ENCODE results near the gene PATL1.

Gene PATL1

DNA sequence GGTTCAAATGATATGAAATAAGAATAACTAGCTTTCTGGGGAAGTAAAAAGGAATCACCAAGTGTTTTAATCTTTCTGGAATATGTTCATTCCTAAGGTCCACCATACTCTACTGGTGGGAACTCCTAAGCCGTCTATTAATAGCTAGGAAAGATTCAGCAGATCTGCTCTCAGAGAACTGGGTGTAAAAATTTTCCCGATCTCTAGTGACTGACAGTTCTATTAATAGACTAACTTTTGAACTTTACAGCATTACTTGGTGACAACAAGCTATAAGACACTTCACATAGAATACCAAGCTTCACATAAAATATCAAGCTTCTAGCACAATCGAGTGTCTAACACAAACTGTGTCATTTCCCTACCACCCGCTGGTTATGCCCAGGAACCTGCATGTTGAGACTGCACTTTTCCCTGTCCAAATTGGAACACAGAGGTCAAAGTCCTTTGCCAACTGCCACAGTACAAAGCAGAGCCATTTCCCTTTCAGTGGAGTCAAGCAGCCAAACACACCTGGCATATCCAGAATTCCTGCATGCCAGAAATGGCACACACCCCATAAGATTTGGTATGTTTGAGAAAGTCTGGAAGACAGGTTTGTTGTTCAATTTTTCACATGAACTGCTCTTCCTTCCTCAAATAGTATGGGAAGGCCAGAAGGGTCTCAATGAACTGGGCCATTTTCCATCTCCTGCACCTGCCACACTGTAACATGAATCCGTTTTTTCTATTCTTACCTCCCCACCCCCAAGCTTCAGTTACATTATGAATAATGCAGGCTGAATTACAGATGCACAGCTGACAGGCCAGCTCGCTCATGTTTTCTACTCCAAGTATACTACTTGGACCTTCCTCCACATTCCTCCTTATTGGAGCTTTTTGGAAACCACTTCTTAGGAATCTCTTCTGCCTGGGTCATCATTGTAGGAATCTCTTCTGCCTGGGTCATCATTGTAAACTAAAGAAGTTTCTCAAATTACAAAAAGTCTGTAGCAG is 57.0 kb downstream of the PATL1 start:
- peak; percentile 11 for DNase-seq

DNA sequence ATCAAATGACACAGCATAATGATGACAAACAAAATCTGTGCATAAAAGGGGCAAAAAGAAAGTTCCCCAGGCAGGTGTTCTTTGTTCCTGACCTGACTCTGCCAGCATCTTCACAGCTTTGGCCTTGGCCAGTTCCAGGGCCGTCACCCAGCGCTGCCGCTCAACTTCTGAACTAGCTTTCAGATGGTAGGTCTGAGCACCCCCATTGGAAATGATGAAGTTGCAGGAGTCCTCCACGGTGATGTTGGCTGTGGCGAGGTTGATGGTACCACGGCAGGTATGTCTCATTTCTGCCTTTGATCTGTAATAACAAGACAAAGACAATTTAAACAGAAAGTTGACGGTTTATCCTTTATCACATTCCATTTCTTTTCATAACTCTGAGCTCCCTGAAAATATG is 58.5 kb downstream of the PATL1 start:
- DNase-seq: no peak

DNA sequence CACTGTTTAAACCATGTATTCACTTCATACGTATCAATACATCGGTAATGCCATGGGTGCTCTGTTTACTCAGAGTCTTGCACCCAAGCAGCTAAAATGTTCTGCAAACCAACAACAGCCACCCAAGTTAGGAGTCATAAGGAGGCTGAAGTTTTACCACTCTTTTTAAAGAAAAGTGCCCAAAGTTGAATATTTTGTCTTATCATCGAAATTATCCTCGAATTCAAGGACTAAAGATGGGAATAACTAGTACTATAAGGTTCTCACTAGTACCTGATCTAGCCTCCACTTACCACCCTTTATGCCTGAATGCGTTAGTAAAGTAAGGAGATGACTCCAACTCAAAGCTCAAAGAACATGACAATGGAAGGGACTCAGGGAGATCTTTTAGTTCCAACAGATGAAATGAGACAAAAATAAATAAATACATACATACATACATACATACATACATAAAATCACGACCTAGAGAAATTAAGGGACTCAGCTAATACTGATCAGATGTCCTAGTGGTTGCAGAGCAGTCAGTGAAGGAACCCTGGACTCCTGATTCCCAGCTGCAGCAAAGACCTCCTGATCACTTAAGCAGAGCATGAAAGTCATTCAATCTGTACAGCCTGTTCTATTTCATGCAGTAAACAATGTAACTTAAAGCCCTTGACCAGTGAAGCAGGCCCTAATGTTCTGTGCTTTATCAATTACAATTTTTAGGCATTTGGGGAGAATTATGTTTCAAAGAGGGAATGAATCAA is 61.0 kb downstream of the PATL1 start:
- no peak for DNase-seq

DNA sequence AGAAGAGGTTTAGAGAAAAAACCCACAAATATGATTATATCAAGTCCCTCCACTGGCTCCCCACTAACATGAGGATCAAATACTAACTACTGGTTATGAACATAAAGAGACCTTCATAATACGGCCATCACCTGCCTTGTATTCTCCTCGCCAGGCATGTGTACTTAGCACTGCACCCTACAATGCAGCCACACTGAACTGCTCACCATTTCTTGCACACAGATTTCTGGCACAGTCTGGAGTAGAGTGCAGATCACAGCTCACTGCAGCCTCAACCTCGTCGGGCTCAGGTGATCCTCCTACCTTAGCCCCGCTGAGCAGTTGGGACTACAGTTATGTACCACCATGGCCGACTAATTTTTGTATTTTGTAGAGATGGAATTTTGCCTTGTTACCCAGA is 66.4 kb downstream of the PATL1 start:
- DNase-seq: no peak

DNA sequence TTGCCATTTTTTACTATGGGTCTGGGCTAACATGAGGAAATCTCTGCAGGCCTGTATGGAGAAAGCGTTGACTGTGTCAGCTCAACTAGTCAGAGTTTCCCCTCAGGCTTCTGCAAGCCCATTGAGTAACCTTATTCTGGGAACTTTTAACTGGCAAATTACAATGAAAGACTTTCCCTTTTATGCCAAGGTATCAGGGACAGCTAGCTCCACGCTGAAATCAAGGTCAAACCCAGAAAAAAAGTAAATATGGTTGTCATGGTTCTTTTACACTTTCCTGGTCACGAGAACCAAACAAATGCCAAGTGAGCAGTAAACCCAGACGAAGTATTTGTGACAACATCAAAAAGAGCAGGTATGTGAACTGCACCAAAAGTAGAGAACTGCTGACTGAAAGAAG is 67.0 kb downstream of the PATL1 start:
- no peak for DNase-seq

DNA sequence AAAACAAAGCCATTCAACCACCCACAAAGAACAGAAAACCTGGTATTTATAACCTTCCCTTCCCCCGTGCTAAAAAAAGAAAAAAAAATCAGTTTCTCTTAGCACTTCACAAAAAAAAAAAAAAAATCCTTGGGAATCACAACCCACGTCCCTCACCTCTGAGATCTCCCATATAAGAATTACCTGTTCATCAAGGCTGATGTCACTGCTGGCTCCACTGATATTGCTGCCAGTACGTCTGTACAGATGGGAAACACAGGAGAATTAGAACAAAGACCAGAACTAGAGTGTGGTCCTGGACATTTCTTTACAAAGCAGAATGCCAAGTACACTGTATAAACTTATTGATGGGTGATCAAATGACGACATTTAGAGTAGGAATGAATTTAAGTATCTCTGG is 68.2 kb downstream of the PATL1 start:
- no peak for DNase-seq

DNA sequence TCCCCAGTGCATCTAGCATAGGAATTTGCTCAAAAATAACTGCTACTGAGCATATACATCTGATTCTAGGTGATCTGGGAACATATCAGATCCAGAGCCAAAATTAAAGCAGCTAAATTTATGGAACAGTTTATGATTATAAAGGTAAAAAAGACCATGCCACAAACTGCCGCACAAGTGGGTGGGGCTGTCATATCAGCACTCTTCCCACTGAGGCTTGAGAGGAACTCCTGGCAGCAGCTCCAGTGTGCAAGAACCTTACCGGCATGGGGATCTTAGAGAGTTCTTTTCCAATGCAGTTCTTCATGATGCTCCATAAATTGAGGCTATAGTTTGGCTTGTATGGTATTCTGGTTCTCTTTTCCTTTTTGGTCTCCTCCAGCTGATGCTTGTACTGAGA is 68.6 kb downstream of the PATL1 start:
- no peak for DNase-seq

DNA sequence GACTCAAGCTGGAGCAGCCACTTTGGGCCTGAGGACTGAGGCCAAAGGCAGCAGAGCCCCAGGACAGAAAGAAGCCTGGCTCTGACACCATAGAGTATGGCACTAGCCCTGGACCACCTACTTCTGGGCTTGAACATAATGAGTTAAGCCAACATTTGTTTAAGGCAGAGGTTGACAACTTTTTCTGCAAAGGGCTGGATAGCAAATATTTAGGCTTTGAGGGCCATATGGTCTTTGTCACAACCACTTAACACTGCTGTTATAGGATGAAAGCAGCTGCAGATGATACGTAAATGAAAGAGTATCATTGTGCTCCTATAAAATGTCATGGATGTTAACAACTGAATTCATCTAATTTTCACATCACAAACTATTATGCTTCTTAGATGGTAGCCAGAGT is 69.9 kb downstream of the PATL1 start:
- DNase-seq: no peak
